DND-41 (cell line): ENCODE results near the gene NTSR1.

Experiments used
- EZH2 ChIP-seq: IDR thresholded peaks from 3 replicates; pipeline ENCODE4 v1.6.1; 2012; ENCODE audit warnings: borderline replicate concordance, low read depth, mild to moderate bottlenecking, moderate library complexity, low read length, inconsistent platforms; ENCODE audit not compliant: severe bottlenecking
- TF ChIP-seq, protein P1 (sequence below): IDR thresholded peaks from 2 replicates; pipeline ENCODE4 v1.5.1; 2012; ENCODE audit warnings: borderline replicate concordance, low read length, moderate library complexity, mild to moderate bottlenecking; ENCODE audit not compliant: poor library complexity, severe bottlenecking; ENCODE audit errors: extremely low read depth

DNA sequence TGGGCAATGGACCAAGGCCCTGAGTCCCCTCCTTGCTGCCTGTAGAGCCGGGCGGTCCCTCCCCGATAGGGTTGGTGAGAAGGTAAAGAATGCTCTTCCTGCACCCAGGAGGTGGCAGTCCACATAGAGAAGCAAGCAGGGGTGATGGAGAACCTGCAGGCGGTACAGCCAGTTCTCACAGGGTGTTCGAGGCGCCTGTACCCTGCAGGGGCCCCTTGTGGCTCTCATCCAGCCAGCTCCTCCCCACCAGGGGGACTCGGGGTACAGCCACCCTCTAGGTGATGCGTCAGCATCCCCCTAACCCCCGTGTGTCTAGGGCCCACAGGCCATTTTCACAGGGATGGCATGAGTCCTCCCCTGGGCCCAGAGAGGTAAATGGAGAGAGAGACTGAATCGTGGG, 103.1 kb downstream of the NTSR1 start:
- TF ChIP-seq, protein P1, sequence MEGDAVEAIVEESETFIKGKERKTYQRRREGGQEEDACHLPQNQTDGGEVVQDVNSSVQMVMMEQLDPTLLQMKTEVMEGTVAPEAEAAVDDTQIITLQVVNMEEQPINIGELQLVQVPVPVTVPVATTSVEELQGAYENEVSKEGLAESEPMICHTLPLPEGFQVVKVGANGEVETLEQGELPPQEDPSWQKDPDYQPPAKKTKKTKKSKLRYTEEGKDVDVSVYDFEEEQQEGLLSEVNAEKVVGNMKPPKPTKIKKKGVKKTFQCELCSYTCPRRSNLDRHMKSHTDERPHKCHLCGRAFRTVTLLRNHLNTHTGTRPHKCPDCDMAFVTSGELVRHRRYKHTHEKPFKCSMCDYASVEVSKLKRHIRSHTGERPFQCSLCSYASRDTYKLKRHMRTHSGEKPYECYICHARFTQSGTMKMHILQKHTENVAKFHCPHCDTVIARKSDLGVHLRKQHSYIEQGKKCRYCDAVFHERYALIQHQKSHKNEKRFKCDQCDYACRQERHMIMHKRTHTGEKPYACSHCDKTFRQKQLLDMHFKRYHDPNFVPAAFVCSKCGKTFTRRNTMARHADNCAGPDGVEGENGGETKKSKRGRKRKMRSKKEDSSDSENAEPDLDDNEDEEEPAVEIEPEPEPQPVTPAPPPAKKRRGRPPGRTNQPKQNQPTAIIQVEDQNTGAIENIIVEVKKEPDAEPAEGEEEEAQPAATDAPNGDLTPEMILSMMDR: no peak
- TF ChIP-seq EZH2: no peak
